Measurements from ENCODE around the gene PLEKHA4. TPM values are rescaled to one million over a fixed set of nuclear protein-coding genes. Genes with fewer than 3 reads are reported as not detected.

Gene PLEKHA4
- 21.3 and 22.6 TPM in 2 replicates for total RNA-seq

GRCh38 chr19:48868114-48868886 lies at the start of gene PLEKHA4:
PLEKHA4 (minus strand) TSS chr19:48868617; CDS start chr19:48867620, 997 bp downstream.

GRCh38 chr19:48899781-48900476 lies 31.5 kb upstream of the PLEKHA4 start, which contains the start of gene NUCB1:
NUCB1 (plus strand) TSS chr19:48900312; CDS start chr19:48900797, 485 bp downstream.

GRCh38 chr19:48872182-48872883 lies 3.9 kb upstream of the PLEKHA4 start, which contains the start of gene PPP1R15A:
PPP1R15A (plus strand) TSS chr19:48872421; CDS start chr19:48873234, 813 bp downstream.

GRCh38 chr19:48836089-48837017 lies 32.1 kb downstream of the PLEKHA4 start, which contains the start of gene HSD17B14:
HSD17B14 (minus strand) TSS chr19:48836491; CDS start chr19:48836411, 80 bp downstream.

Other genes starting within 250 kb of the PLEKHA4 start
- gene RPL18, start 249.4 kb downstream of the PLEKHA4 start, total RNA-seq = 1,103 and 1,191 TPM in 2 replicates
- gene SPHK2, start 249.1 kb downstream of the PLEKHA4 start, total RNA-seq = 8.7 and 13.1 TPM in 2 replicates
- gene DBP, start 231.2 kb downstream of the PLEKHA4 start, total RNA-seq = 7.4 and 7.8 TPM in 2 replicates
- 0.99 and 1.6 TPM in 2 replicates for gene CA11, start 222.4 kb downstream of the PLEKHA4 start, total RNA-seq
- 0.43 and 0.46 TPM in 2 replicates for gene NTN5, start 195.6 kb downstream of the PLEKHA4 start, total RNA-seq
- gene FUT2, start 172.6 kb downstream of the PLEKHA4 start, total RNA-seq = not detected in 2 replicates
- 0.65 and 0.69 TPM in 2 replicates for gene MAMSTR, start 148.9 kb downstream of the PLEKHA4 start, total RNA-seq
- gene RASIP1, start 128.0 kb downstream of the PLEKHA4 start, total RNA-seq = 0.52 and 1.0 TPM in 2 replicates
- gene IZUMO1, start 121.7 kb downstream of the PLEKHA4 start, total RNA-seq = 0.07 TPM in 1 of 2 replicates, not detected in the other
- gene FUT1, start 116.0 kb downstream of the PLEKHA4 start, total RNA-seq = 0.13 TPM in 2 replicates
- not detected in 2 replicates for gene FGF21, start 113.1 kb downstream of the PLEKHA4 start, total RNA-seq
- 33.0 and 35.3 TPM in 2 replicates for gene BCAT2, start 57.6 kb downstream of the PLEKHA4 start, total RNA-seq
- 2.2 and 2.8 TPM in 2 replicates for gene HSD17B14, start 32.1 kb downstream of the PLEKHA4 start, total RNA-seq
- gene PPP1R15A, start 3.8 kb upstream of the PLEKHA4 start, total RNA-seq = 53.2 and 70.7 TPM in 2 replicates
- 0.23 TPM in 1 of 2 replicates, not detected in the other for gene TULP2, start 30.1 kb upstream of the PLEKHA4 start, total RNA-seq
- 522 and 547 TPM in 2 replicates for gene NUCB1, start 31.7 kb upstream of the PLEKHA4 start, total RNA-seq
- 0.17 TPM in 1 of 2 replicates, not detected in the other for gene DHDH, start 65.1 kb upstream of the PLEKHA4 start, total RNA-seq
- gene BAX, start 86.3 kb upstream of the PLEKHA4 start, total RNA-seq = 79.2 and 117 TPM in 2 replicates
- 4,527 and 7,180 TPM in 2 replicates for gene FTL, start 96.7 kb upstream of the PLEKHA4 start, total RNA-seq
- gene GYS1, start 124.7 kb upstream of the PLEKHA4 start, total RNA-seq = 108 and 117 TPM in 2 replicates
- 156 and 174 TPM in 2 replicates for gene RUVBL2, start 125.3 kb upstream of the PLEKHA4 start, total RNA-seq
- gene LHB, start 148.5 kb upstream of the PLEKHA4 start, total RNA-seq = not detected in 2 replicates
- gene CGB3, start 155.7 kb upstream of the PLEKHA4 start, total RNA-seq = not detected in 2 replicates
- gene CGB2, start 163.3 kb upstream of the PLEKHA4 start, total RNA-seq = not detected in 2 replicates
- not detected in 2 replicates for gene CGB1, start 168.3 kb upstream of the PLEKHA4 start, total RNA-seq
- gene CGB5, start 175.2 kb upstream of the PLEKHA4 start, total RNA-seq = not detected in 2 replicates
- not detected in 2 replicates for gene CGB8, start 180.5 kb upstream of the PLEKHA4 start, total RNA-seq
- under 0.01 and 0.17 TPM in 2 replicates for gene CGB7, start 189.1 kb upstream of the PLEKHA4 start, total RNA-seq
- not detected in 2 replicates for gene NTF4, start 196.2 kb upstream of the PLEKHA4 start, total RNA-seq
- not detected in 2 replicates for gene KCNA7, start 204.1 kb upstream of the PLEKHA4 start, total RNA-seq
- gene SNRNP70, start 216.8 kb upstream of the PLEKHA4 start, total RNA-seq = 159 and 170 TPM in 2 replicates
- 7.5 and 12.6 TPM in 2 replicates for gene LIN7B, start 245.8 kb upstream of the PLEKHA4 start, total RNA-seq

Measured in smooth muscle cell of the pulmonary artery (primary cell).